ENCODE measurements around the gene TPCN1.
A peak's percentile ranks its signal among the peaks of the same experiment; 100 is the strongest.

Gene TPCN1

GRCh38 chr12:113246478-113247122, 25.3 kb downstream of the TPCN1 start:
- TF ChIP-seq POLR2A (IDR thresholded peaks at IDR 0.05; ENCODE audit: low read length) (no peak), GATA1 (IDR thresholded peaks at IDR 0.05; ENCODE audit: low read depth, low read length) (no peak)
- no peak for DNase-seq

GRCh38 chr12:113247123-113248050, 26.1 kb downstream of the TPCN1 start:
- TF ChIP-seq GATA1 (IDR thresholded peaks at IDR 0.05; ENCODE audit: low read depth, low read length) (no peak), POLR2A (IDR thresholded peaks at IDR 0.05; ENCODE audit: low read length) (no peak)
- DNase-seq = no peak

GRCh38 chr12:113248051-113248825, 27.0 kb downstream of the TPCN1 start:
- no peak for DNase-seq
- TF ChIP-seq GATA1 (IDR thresholded peaks at IDR 0.05; ENCODE audit: low read depth, low read length) (no peak), POLR2A (IDR thresholded peaks at IDR 0.05; ENCODE audit: low read length) (no peak)

GRCh38 chr12:113248842-113249435, 27.7 kb downstream of the TPCN1 start:
- DNase-seq = no peak

GRCh38 chr12:113249546-113249945, 28.3 kb downstream of the TPCN1 start:
- TF ChIP-seq POLR2A (IDR thresholded peaks at IDR 0.05; ENCODE audit: low read length) (no peak), GATA1 (IDR thresholded peaks at IDR 0.05; ENCODE audit: low read depth, low read length) (no peak)
- DNase-seq = no peak

More at GRCh38 chr12:113248842-113249435, 27.7 kb downstream of the TPCN1 start:
- TF ChIP-seq POLR2A (IDR thresholded peaks at IDR 0.05; ENCODE audit: low read length) (no peak), GATA1 (IDR thresholded peaks at IDR 0.05; ENCODE audit: low read depth, low read length) (no peak)

GRCh38 chr12:113250045-113250444, 28.8 kb downstream of the TPCN1 start:
- TF ChIP-seq GATA1 (IDR thresholded peaks at IDR 0.05; ENCODE audit: low read depth, low read length) (no peak), POLR2A (IDR thresholded peaks at IDR 0.05; ENCODE audit: low read length) (no peak)
- no peak for DNase-seq

GRCh38 chr12:113251404-113252070, 30.3 kb downstream of the TPCN1 start:
- TF ChIP-seq GATA1 (IDR thresholded peaks at IDR 0.05; ENCODE audit: low read depth, low read length) (no peak), POLR2A (IDR thresholded peaks at IDR 0.05; ENCODE audit: low read length) (no peak)

GRCh38 chr12:113252494-113252893, 31.2 kb downstream of the TPCN1 start:
- no peak for TF ChIP-seq GATA1 (IDR thresholded peaks at IDR 0.05; ENCODE audit: low read depth, low read length)
- no peak for TF ChIP-seq POLR2A (IDR thresholded peaks at IDR 0.05; ENCODE audit: low read length)
- DNase-seq = no peak

More at GRCh38 chr12:113251404-113252070, 30.3 kb downstream of the TPCN1 start:
- DNase-seq = no peak

GRCh38 chr12:113253532-113254285, 32.4 kb downstream of the TPCN1 start:
- no peak for DNase-seq
- TF ChIP-seq GATA1 (IDR thresholded peaks at IDR 0.05; ENCODE audit: low read depth, low read length) (no peak), POLR2A (IDR thresholded peaks at IDR 0.05; ENCODE audit: low read length) (no peak)

- DNase-seq = no peak
- TF ChIP-seq POLR2A (IDR thresholded peaks at IDR 0.05; ENCODE audit: low read length) (no peak), GATA1 (IDR thresholded peaks at IDR 0.05; ENCODE audit: low read depth, low read length) (no peak)
Observed at GRCh38 chr12:113254298-113254697, 33.0 kb downstream of the TPCN1 start.

- TF ChIP-seq GATA1 (IDR thresholded peaks at IDR 0.05; ENCODE audit: low read depth, low read length) (no peak), POLR2A (IDR thresholded peaks at IDR 0.05; ENCODE audit: low read length) (no peak)
- DNase-seq = no peak
Observed at GRCh38 chr12:113257564-113257963, 36.3 kb downstream of the TPCN1 start.

- DNase-seq = peak in 1 of 2 experiments; percentile 24
- TF ChIP-seq POLR2A (IDR thresholded peaks at IDR 0.05; ENCODE audit: low read length) (no peak), GATA1 (IDR thresholded peaks at IDR 0.05; ENCODE audit: low read depth, low read length) (no peak)
Observed at GRCh38 chr12:113260127-113260526, 38.9 kb downstream of the TPCN1 start.
